Measurements from ENCODE around the gene GCC1. TPM values are rescaled to one million over a fixed set of nuclear protein-coding genes. Genes with fewer than 3 reads are reported as not detected.

GCC1 gene
- total and polyA plus RNA-seq, 12 donors = 1.9 to 19.5 (median 16.4) TPM

- no peak for TF ChIP-seq CTCF (IDR thresholded peaks at IDR 0.05)
- Histone ChIP-seq H3K9me3 (replicated peaks in 1 of 3) (no peaks in the 10 kb centered on the region), H3K4me1 (replicated peaks in 1 of 2) (no peaks in the 10 kb centered on the region), H3K27me3 (no peaks in the 10 kb centered on the region), H3K27ac (no peak overlapping the region), H3K36me3 (replicated peaks in 1 of 2) (no peaks in the 10 kb centered on the region), H3K4me3 (no peak overlapping the region)
- intact Hi-C loops (cut with DNase I) = no loop called here
- 76 to 97% (median 84%) methylated on average over 3 of the region's 3 CpGs for WGBS, 4 donors
- DNase-seq = no peak
Observed at GRCh38 chr7:127566242-127566641, 19.2 kb downstream of the GCC1 start.

GRCh38 chr7:127557803-127558202, 27.6 kb downstream of the GCC1 start:
- peak in 5 of 6 experiments; percentile 9 to 30 (median 23) for TF ChIP-seq CTCF (IDR thresholded peaks at IDR 0.05)
- no peak for TF ChIP-seq POLR2A (IDR thresholded peaks at IDR 0.05)
- intact Hi-C loops (cut with DNase I) = no loop called here
- no peak overlapping the region for H3K4me3 ChIP-seq
- H3K4me1 ChIP-seq (replicated peaks in 1 of 2) = no peaks in the 10 kb centered on the region
- H3K27me3 ChIP-seq = no peaks in the 10 kb centered on the region
- no peaks in the 10 kb centered on the region for H3K36me3 ChIP-seq (replicated peaks in 1 of 2)
- no peak for DNase-seq
- H3K9me3 ChIP-seq (replicated peaks in 1 of 3) = no peaks in the 10 kb centered on the region
- WGBS, 4 donors = 50 to 69% (median 66%) methylated on average over 2 of the region's 2 CpGs
- no peak overlapping the region for H3K27ac ChIP-seq

- no peak overlapping the region for H3K27ac ChIP-seq
- H3K4me3 ChIP-seq = no peak overlapping the region
- DNase-seq = no peak
- TF ChIP-seq CTCF (IDR thresholded peaks at IDR 0.05) = no peak
- TF ChIP-seq POLR2A (IDR thresholded peaks at IDR 0.05) = no peak
- H3K36me3 ChIP-seq (replicated peaks in 1 of 2) = no peaks in the 10 kb centered on the region
- WGBS, 4 donors = 67 to 87% (median 81%) methylated on average over 2 of the region's 2 CpGs
- intact Hi-C loops (cut with DNase I) = no loop called here
- H3K27me3 ChIP-seq = no peaks in the 10 kb centered on the region
- H3K9me3 ChIP-seq (replicated peaks in 1 of 3) = no peaks in the 10 kb centered on the region
- H3K4me1 ChIP-seq (replicated peaks in 1 of 2) = no peaks in the 10 kb centered on the region
Observed at GRCh38 chr7:127556404-127556803, 29.0 kb downstream of the GCC1 start.

GRCh38 chr7:127551941-127552340, 33.5 kb downstream of the GCC1 start:
- no peaks in the 10 kb centered on the region for H3K27me3 ChIP-seq
- 48 to 67% (median 58%) methylated on average over 4 of the region's 4 CpGs for WGBS, 4 donors
- H3K4me1 ChIP-seq (replicated peaks in 1 of 2) = no peaks in the 10 kb centered on the region
- no peak overlapping the region for H3K4me3 ChIP-seq
- TF ChIP-seq POLR2A (IDR thresholded peaks at IDR 0.05) (no peak), CTCF (IDR thresholded peaks at IDR 0.05) (no peak)
- H3K27ac ChIP-seq = no peak overlapping the region
- DNase-seq = peak in 1 of 7 donors; percentile 19
- no peaks in the 10 kb centered on the region for H3K9me3 ChIP-seq (replicated peaks in 1 of 3)
- intact Hi-C loops (cut with DNase I) = no loop called here
- H3K36me3 ChIP-seq (replicated peaks in 1 of 2) = no peaks in the 10 kb centered on the region

Data from adrenal gland (tissue), 12 donors.